ENCODE measurements around the gene FOSL2. TPM values are rescaled to one million over a fixed set of nuclear protein-coding genes. Genes with fewer than 3 reads are reported as not detected.

Gene FOSL2
- total RNA-seq, 4 donors from 2014 or later, result 46.2 to 239 (median 207) TPM

DNA sequence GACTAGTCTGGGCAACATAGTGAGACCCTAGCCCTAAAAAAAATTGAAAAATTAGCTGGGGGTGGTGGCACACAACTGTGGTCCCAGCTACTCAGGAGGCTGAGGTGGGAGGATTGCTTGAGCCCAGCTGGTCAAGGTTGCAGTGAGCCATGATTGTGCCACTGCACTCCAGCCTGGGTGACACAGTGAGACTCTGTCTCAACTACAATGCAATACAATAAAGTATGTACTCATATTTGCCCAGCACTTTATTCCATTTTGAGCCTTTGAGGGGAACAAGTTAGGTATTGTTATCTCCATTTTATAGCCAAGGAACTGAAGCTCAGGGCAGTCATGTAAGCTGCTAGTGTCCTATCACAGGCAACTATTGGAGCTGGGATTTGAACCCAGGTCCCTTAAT lies 53.9 kb downstream of the FOSL2 start:
- Histone ChIP-seq H3K4me1 (peaks cover 0 to 7% (median 0%) of the 10 kb centered on the region in 4 donors), H3K4me3 (no peak overlapping the region), H3K27ac (no peak overlapping the region), H3K27me3 (no peaks in the 10 kb centered on the region), H3K36me3 (no peaks in the 10 kb centered on the region), H3K9me3 (no peaks in the 10 kb centered on the region)
- TF ChIP-seq, protein P1, sequence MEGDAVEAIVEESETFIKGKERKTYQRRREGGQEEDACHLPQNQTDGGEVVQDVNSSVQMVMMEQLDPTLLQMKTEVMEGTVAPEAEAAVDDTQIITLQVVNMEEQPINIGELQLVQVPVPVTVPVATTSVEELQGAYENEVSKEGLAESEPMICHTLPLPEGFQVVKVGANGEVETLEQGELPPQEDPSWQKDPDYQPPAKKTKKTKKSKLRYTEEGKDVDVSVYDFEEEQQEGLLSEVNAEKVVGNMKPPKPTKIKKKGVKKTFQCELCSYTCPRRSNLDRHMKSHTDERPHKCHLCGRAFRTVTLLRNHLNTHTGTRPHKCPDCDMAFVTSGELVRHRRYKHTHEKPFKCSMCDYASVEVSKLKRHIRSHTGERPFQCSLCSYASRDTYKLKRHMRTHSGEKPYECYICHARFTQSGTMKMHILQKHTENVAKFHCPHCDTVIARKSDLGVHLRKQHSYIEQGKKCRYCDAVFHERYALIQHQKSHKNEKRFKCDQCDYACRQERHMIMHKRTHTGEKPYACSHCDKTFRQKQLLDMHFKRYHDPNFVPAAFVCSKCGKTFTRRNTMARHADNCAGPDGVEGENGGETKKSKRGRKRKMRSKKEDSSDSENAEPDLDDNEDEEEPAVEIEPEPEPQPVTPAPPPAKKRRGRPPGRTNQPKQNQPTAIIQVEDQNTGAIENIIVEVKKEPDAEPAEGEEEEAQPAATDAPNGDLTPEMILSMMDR (IDR thresholded peaks at IDR 0.05), result no peak
- no peak for TF ChIP-seq POLR2A (IDR thresholded peaks at IDR 0.05)
- DNase-seq, result no peak

DNA sequence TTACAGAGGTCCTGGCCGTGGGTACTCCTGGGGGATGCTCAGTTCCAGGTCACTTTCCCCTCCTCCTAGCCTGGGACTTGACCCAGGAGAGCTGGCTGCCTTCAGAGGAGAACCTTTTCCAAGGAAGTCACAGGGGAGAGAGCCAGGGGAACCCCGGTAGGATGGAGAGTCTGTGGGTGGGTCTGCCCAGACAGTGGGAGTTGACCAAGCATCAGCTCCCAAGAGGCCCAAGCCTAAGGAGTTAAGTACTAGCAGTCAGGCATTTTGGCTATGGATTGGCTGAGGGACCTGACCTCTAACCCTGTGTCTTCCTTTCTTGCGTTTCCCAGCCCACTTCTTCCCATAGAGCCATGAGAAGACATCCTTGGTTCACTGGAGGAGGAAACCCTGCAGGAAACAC lies 54.4 kb downstream of the FOSL2 start:
- DNase-seq, result no peak
- Histone ChIP-seq H3K9me3 (no peaks in the 10 kb centered on the region), H3K27ac (no peak overlapping the region), H3K36me3 (no peaks in the 10 kb centered on the region), H3K4me3 (no peak overlapping the region), H3K27me3 (no peaks in the 10 kb centered on the region), H3K4me1 (peaks cover 0 to 7% (median 0%) of the 10 kb centered on the region in 4 donors)
- TF ChIP-seq POLR2A (IDR thresholded peaks at IDR 0.05), result no peak
- TF ChIP-seq, protein P1 (IDR thresholded peaks at IDR 0.05), result no peak

DNA sequence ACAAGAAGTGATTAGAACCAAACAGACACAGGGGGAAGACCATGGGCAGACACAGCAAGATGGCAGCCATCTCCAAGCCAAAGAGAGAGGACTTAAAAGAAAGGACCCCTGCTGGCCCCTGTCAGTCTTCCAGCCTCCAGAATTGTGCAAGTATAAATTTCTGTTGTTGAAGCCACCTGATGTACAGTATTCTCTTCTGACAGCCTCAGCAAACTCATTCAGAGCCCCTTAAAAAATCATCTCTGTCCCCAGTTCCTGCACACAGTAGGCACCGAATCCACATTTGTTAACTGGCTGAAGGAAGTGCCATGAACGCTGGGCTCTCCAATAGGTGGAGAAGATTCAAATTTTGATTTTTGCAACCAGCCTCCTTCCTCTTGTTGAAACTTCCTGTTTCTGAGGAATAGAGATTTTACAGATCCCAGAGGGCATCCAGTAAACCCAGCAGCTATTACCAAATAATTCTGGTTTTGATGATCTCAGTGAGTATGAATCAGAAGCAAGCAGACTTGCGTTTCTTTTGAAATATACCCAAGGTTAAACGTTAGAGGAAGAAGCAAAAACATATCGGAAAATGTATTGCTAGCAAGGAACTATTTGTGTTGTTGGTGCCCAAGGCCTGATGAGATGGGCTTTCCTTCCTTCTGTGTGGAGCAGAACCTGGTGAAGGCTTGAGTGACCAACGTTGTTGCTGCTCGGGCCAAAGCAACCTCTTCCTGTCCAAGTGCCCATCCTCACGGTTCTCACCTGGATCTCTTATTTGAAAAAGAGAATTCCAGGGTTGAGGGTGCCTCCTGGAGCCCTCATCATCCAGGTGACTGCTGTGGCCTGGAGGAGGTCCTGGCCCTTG lies 55.5 kb downstream of the FOSL2 start:
- DNase-seq, result no peak
- H3K27ac ChIP-seq, result no peak overlapping the region
- no peak overlapping the region for H3K4me3 ChIP-seq
- TF ChIP-seq, protein P1 (IDR thresholded peaks at IDR 0.05), result no peak
- TF ChIP-seq POLR2A (IDR thresholded peaks at IDR 0.05), result no peak
- no peaks in the 10 kb centered on the region for H3K36me3 ChIP-seq
- H3K4me1 ChIP-seq, result peaks cover 0 to 7% (median 0%) of the 10 kb centered on the region in 4 donors
- H3K27me3 ChIP-seq, result no peaks in the 10 kb centered on the region
- H3K9me3 ChIP-seq, result no peaks in the 10 kb centered on the region

DNA sequence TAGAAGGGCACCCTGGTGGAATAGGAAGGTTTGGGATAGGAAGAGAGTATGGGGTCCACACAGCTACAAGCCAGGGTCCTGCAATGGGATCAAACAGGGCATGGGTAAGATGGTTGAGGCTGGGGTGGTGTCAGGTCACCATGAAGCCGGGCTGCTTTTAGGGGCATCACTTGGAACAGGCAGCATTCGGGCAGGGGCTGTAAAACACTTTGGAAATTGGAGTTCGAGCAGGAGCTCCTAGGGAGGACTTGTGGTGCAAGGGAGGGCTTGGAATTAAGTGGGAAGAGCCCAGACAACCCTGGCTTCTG lies 56.1 kb downstream of the FOSL2 start:
- Histone ChIP-seq H3K4me1 (peaks cover 0 to 7% (median 0%) of the 10 kb centered on the region in 4 donors), H3K4me3 (no peak overlapping the region), H3K36me3 (no peaks in the 10 kb centered on the region), H3K27ac (no peak overlapping the region), H3K27me3 (no peaks in the 10 kb centered on the region), H3K9me3 (no peaks in the 10 kb centered on the region)
- TF ChIP-seq, protein P1 (IDR thresholded peaks at IDR 0.05), result no peak
- no peak for TF ChIP-seq POLR2A (IDR thresholded peaks at IDR 0.05)
- DNase-seq, result no peak

DNA sequence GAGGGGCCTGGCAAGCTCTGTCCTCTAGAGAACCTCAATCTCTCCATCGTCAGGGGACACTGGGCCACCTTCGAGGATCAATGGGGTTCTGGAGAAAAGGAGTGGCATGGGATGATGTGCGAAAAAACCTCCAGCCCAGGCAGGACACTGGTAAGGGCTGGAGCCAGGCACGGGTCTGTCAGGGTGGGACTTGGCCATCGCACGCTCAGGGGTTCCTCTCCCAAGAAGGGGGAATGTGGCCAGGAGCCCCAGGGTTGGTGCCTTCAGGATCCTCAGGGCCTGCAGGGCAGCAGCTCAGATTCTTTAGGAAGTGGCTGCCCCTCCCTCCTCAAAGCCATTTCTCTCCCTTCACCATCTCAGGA lies 56.4 kb downstream of the FOSL2 start:
- no peak for TF ChIP-seq POLR2A (IDR thresholded peaks at IDR 0.05)
- TF ChIP-seq, protein P1 (IDR thresholded peaks at IDR 0.05), result no peak
- H3K4me3 ChIP-seq, result no peak overlapping the region
- no peak overlapping the region for H3K27ac ChIP-seq
- H3K9me3 ChIP-seq, result no peaks in the 10 kb centered on the region
- H3K36me3 ChIP-seq, result no peaks in the 10 kb centered on the region
- H3K4me1 ChIP-seq, result peaks cover 0 to 7% (median 0%) of the 10 kb centered on the region in 4 donors
- DNase-seq, result no peak
- no peaks in the 10 kb centered on the region for H3K27me3 ChIP-seq

Data from Peyer's patch (tissue), 4 donors.